Ishikawa (cell line): Measurements from ENCODE around the gene TMEM207.

Experiments used
- CEBPB ChIP-seq: IDR thresholded peaks from 2 replicates; pipeline ENCODE4 v1.6.1; 2012
- CREB1 ChIP-seq: IDR thresholded peaks from 2 replicates; pipeline ENCODE4 v1.6.1; 2012; ENCODE audit warnings: low read depth
- EGR1 ChIP-seq: IDR thresholded peaks from 2 replicates; pipeline ENCODE4 v1.6.1; 2012
- EP300 ChIP-seq: IDR thresholded peaks from 2 replicates; pipeline ENCODE4 v1.6.1; 2012; ENCODE audit warnings: borderline replicate concordance
- FOXM1 ChIP-seq: IDR thresholded peaks from 2 replicates; pipeline ENCODE4 v1.6.1; 2012; ENCODE audit warnings: low read depth, borderline replicate concordance
- NFIC ChIP-seq: IDR thresholded peaks from 2 replicates; pipeline ENCODE4 v1.6.1; 2012
- RAD21 ChIP-seq: IDR thresholded peaks from 2 replicates; pipeline ENCODE4 v1.6.1; 2012; ENCODE audit warnings: low read depth
- TAF1 ChIP-seq: IDR thresholded peaks from 2 replicates; pipeline ENCODE4 v1.6.1; 2012; ENCODE audit warnings: low read depth, mild to moderate bottlenecking
- TCF12 ChIP-seq: IDR thresholded peaks from 2 replicates; pipeline ENCODE4 v1.6.1; 2012; ENCODE audit warnings: low read depth
- TEAD4 ChIP-seq: IDR thresholded peaks from 2 replicates; pipeline ENCODE4 v1.6.1; 2012
- YY1 ChIP-seq: IDR thresholded peaks from 2 replicates; pipeline ENCODE4 v1.6.1; 2012; ENCODE audit warnings: low read depth
- ZBTB7A ChIP-seq: IDR thresholded peaks from 2 replicates; pipeline ENCODE4 v1.6.1; 2012; ENCODE audit warnings: low read depth
- TF ChIP-seq, protein P1 (sequence below): IDR thresholded peaks from 2 replicates; pipeline ENCODE4 v1.6.1; 2012; ENCODE audit warnings: low read depth, mild to moderate bottlenecking
- TF ChIP-seq, protein P2 (sequence below): IDR thresholded peaks from 2 replicates; pipeline ENCODE4 v1.6.1; 2012
- TF ChIP-seq, protein P3 (sequence below): IDR thresholded peaks from 2 replicates; pipeline ENCODE4 v1.6.1; 2012

The TMEM207 gene

DNA sequence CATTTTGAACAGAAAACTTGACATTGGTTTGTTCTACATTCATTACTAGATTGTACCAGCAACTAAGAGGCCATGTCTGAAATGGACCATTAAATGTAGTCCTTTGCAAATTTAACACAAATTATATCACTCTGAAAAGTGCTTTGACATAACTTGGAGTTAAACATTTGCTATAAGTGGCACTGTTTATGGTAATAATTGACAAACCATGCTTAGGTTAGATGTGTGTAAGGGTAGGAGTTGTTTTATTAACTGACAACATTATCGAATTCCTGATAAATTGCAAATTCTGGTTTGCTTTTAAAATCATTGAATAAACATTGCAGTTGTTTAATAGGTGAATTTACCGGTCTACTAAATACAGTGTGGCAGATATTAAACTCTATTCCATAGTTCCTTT, 6.1 kb upstream of the TMEM207 start:
- TF ChIP-seq NFIC (no peak), CEBPB (no peak), RAD21 (no peak), YY1 (no peak), TEAD4 (no peak), ZBTB7A (no peak), TCF12 (no peak)
- TF ChIP-seq, protein P1, sequence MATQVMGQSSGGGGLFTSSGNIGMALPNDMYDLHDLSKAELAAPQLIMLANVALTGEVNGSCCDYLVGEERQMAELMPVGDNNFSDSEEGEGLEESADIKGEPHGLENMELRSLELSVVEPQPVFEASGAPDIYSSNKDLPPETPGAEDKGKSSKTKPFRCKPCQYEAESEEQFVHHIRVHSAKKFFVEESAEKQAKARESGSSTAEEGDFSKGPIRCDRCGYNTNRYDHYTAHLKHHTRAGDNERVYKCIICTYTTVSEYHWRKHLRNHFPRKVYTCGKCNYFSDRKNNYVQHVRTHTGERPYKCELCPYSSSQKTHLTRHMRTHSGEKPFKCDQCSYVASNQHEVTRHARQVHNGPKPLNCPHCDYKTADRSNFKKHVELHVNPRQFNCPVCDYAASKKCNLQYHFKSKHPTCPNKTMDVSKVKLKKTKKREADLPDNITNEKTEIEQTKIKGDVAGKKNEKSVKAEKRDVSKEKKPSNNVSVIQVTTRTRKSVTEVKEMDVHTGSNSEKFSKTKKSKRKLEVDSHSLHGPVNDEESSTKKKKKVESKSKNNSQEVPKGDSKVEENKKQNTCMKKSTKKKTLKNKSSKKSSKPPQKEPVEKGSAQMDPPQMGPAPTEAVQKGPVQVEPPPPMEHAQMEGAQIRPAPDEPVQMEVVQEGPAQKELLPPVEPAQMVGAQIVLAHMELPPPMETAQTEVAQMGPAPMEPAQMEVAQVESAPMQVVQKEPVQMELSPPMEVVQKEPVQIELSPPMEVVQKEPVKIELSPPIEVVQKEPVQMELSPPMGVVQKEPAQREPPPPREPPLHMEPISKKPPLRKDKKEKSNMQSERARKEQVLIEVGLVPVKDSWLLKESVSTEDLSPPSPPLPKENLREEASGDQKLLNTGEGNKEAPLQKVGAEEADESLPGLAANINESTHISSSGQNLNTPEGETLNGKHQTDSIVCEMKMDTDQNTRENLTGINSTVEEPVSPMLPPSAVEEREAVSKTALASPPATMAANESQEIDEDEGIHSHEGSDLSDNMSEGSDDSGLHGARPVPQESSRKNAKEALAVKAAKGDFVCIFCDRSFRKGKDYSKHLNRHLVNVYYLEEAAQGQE: no peak

DNA sequence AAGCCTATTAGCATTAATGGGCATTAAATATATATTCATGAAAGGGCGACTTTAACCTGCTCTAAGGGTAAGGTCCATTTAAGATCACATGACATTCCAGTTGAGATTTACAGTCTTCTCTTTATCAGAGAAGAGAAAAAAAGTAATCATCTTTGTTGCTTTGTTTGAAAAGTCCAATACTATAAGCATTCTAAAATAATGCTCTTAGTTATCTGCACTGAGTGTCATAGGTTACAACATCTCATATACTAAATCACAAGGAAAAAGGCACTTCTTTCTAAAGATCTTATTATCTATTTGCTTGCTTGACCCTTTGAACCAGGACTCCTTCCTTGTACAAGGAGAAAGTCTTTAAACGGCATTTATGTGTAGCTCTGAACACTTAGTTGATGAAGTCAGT, 1.4 kb downstream of the TMEM207 start:
- TF ChIP-seq, protein P2, sequence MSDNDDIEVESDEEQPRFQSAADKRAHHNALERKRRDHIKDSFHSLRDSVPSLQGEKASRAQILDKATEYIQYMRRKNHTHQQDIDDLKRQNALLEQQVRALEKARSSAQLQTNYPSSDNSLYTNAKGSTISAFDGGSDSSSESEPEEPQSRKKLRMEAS: no peak
- TF ChIP-seq, protein P1: no peak
- TF ChIP-seq TCF12 (no peak), EP300 (no peak), EGR1 (no peak), FOXM1 (no peak), RAD21 (no peak)
- TF ChIP-seq, protein P3, sequence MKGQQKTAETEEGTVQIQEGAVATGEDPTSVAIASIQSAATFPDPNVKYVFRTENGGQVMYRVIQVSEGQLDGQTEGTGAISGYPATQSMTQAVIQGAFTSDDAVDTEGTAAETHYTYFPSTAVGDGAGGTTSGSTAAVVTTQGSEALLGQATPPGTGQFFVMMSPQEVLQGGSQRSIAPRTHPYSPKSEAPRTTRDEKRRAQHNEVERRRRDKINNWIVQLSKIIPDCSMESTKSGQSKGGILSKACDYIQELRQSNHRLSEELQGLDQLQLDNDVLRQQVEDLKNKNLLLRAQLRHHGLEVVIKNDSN: no peak

GRCh38 chr3:190446573-190447279, 3.0 kb downstream of the TMEM207 start:
- no peak for TF ChIP-seq TAF1
- TF ChIP-seq, protein P3: no peak

DNA sequence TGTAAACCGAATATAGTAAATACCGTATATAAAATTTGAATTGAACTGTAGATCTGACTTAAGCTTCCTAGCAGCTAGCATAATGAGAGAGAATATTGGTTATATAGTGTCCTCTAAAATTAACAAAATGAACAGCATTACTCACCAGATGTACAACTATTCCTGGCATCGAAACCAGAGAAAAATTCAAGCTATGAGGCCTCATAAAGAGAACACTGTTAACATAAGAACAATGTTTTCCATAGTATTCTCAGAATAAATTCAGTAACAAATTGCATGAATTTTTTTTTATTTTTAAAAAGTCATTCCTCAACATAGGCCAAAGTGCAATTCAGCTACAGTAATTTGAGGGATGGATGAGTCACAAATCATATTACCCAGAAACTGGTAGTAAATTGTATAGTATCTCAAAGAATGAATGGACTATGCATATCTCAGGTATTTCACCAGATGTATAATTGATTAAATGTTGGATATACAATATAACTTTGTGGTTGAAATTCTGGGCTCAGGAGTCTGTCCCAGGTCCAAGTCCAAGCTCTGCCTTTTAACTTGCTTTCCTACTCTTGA, 5.0 kb downstream of the TMEM207 start:
- TF ChIP-seq TAF1: no peak

DNA sequence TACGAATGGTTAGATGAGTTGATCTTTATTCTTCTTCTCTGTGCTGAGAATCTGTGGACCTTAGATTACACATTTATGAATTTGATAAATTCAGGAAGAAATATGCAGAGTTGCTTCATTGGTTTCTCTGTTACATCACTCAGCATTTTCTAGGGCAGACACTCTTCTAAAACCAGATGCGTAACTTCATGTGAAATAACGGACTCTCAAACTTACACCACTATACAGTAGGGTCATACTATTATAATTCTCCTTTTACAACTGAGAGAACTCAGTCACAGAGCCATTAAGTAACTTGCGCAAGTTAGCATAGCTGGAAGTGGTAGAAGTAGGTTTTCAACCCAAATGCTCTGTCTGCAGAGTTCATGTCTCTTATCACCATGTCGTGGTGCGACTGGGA, 5.7 kb downstream of the TMEM207 start:
- peak; percentile 13; the same call in 1 of the 2 replicates for TF ChIP-seq CEBPB
- TF ChIP-seq NFIC: no peak

GRCh38 chr3:190443257-190443656, 6.4 kb downstream of the TMEM207 start:
- peak; percentile 58 for TF ChIP-seq RAD21
- TF ChIP-seq TEAD4: no peak

DNA sequence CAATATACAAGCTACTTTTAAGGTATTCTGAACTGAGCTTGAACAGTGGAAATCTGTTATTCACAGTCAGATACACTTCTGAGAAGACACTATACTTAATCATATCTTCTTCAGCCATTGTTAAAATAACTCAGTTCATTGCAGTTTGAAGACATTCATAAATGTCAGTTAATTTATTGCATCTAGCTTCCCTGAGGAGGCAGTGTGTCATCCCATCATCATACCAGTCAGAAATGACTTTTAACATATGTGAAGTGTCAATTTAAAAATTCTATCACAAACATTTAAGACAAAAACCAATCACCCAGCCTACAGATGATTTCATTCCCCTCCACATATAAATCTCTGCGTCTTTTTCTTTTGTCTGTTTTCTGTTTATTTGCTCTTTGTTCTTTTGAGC, 7.5 kb downstream of the TMEM207 start:
- no peak for TF ChIP-seq NFIC
- TF ChIP-seq YY1: no peak
- no peak for TF ChIP-seq EP300
- no peak for TF ChIP-seq FOXM1
- no peak for TF ChIP-seq RAD21
- no peak for TF ChIP-seq CREB1
- no peak for TF ChIP-seq ZBTB7A
- TF ChIP-seq, protein P1: no peak
- no peak for TF ChIP-seq TCF12
- TF ChIP-seq TEAD4: no peak
- TF ChIP-seq, protein P2: no peak
- TF ChIP-seq, protein P3: no peak
- no peak for TF ChIP-seq CEBPB
- TF ChIP-seq EGR1: no peak
- TF ChIP-seq TAF1: no peak
